ENCODE results near the gene HCRT. TPM values are rescaled to one million over a fixed set of nuclear protein-coding genes. Genes with fewer than 3 reads are reported as not detected.
A peak's percentile ranks its signal among the peaks of the same experiment; 100 is the strongest.

Gene HCRT
- total RNA-seq, 1 donor: not detected

- no peak for TF ChIP-seq CTCF (IDR thresholded peaks at IDR 0.05; ENCODE audit: extremely low read depth, low read depth, low read length)
- peaks cover 26% of the 10 kb centered on the region for H3K4me1 ChIP-seq (ENCODE audit: insufficient read depth, low read length)
- H3K27ac ChIP-seq (ENCODE audit: low read depth, low read length): no peak overlapping the region
- H4K20me1 ChIP-seq (ENCODE audit: insufficient read depth, low read length): no peaks in the 10 kb centered on the region
- H3K27me3 ChIP-seq (ENCODE audit: insufficient read depth, low read length): peaks cover 32% of the 10 kb centered on the region
- H3K36me3 ChIP-seq (ENCODE audit: insufficient read depth, low read length): no peaks in the 10 kb centered on the region
- H3K9me3 ChIP-seq (ENCODE audit: low read depth, low read length): no peaks in the 10 kb centered on the region
- DNase-seq (ENCODE audit: insufficient read length, low spot score, missing footprints): peak; percentile 97
- peak overlapping the region; percentile 99 for H2AFZ ChIP-seq (ENCODE audit: low read length)
- no peaks in the 10 kb centered on the region for H3K79me2 ChIP-seq (ENCODE audit: insufficient read depth, low read length)
- H3K4me2 ChIP-seq (ENCODE audit: insufficient read depth, low read length): peak overlapping the region; percentile 94
- H3K4me3 ChIP-seq (ENCODE audit: insufficient read depth, low read length): peak overlapping the region; percentile 82
These were observed 2.1 kb downstream of the HCRT start for GRCh38 chr17:42182927-42183734.

- peaks cover 32% of the 10 kb centered on the region for H3K27me3 ChIP-seq (ENCODE audit: insufficient read depth, low read length)
- H3K9me3 ChIP-seq (ENCODE audit: low read depth, low read length): no peaks in the 10 kb centered on the region
- no peaks in the 10 kb centered on the region for H4K20me1 ChIP-seq (ENCODE audit: insufficient read depth, low read length)
- no peak overlapping the region for H3K4me2 ChIP-seq (ENCODE audit: insufficient read depth, low read length)
- H3K4me1 ChIP-seq (ENCODE audit: insufficient read depth, low read length): peaks cover 26% of the 10 kb centered on the region
- no peaks in the 10 kb centered on the region for H3K36me3 ChIP-seq (ENCODE audit: insufficient read depth, low read length)
- no peak overlapping the region for H2AFZ ChIP-seq (ENCODE audit: low read length)
- H3K4me3 ChIP-seq (ENCODE audit: insufficient read depth, low read length): no peak overlapping the region
- TF ChIP-seq CTCF (IDR thresholded peaks at IDR 0.05; ENCODE audit: extremely low read depth, low read depth, low read length): no peak
- DNase-seq (ENCODE audit: insufficient read length, low spot score, missing footprints): no peak
- H3K79me2 ChIP-seq (ENCODE audit: insufficient read depth, low read length): no peaks in the 10 kb centered on the region
- H3K27ac ChIP-seq (ENCODE audit: low read depth, low read length): no peak overlapping the region
These were observed 3.4 kb downstream of the HCRT start for GRCh38 chr17:42181851-42182207.

GRCh38 chr17:42180922-42181850 lies 4.1 kb downstream of the HCRT start, which contains the start of gene KCNH4:
KCNH4 (minus strand) TSS chr17:42181142; CDS start chr17:42180945, 197 bp downstream.
- TF ChIP-seq CTCF (IDR thresholded peaks at IDR 0.05; ENCODE audit: extremely low read depth, low read depth, low read length): peak; percentile 65
- no peak within 1 kb of the TSS for H2AFZ ChIP-seq (ENCODE audit: low read length)
- H4K20me1 ChIP-seq (ENCODE audit: insufficient read depth, low read length): no peaks in the 10 kb centered on the region
- H3K4me1 ChIP-seq (ENCODE audit: insufficient read depth, low read length): peaks cover 26% of the 10 kb centered on the region
- peaks cover 32% of the 10 kb centered on the region for H3K27me3 ChIP-seq (ENCODE audit: insufficient read depth, low read length)
- no peaks in the 10 kb centered on the region for H3K79me2 ChIP-seq (ENCODE audit: insufficient read depth, low read length)
- peak within 1 kb of the TSS; percentile 63 for H3K4me2 ChIP-seq (ENCODE audit: insufficient read depth, low read length)
- peak; percentile 96 for DNase-seq (ENCODE audit: insufficient read length, low spot score, missing footprints)
- no peak within 1 kb of the TSS for H3K27ac ChIP-seq (ENCODE audit: low read depth, low read length)
- peak within 1 kb of the TSS; percentile 58 for H3K4me3 ChIP-seq (ENCODE audit: insufficient read depth, low read length)
- H3K36me3 ChIP-seq (ENCODE audit: insufficient read depth, low read length): no peaks in the 10 kb centered on the region
- H3K9me3 ChIP-seq (ENCODE audit: low read depth, low read length): no peaks in the 10 kb centered on the region

Data from osteoblast (primary cell).